Fibroblast of lung (primary cell): ENCODE data around the gene FNDC11.

Experiments used
- EZH2 ChIP-seq: IDR thresholded peaks from 2 replicates; pipeline ENCODE4 v1.5.1; 2012; ENCODE audit warnings: low read length, control low read depth, mild to moderate bottlenecking; ENCODE audit errors: missing control alignments
- TF ChIP-seq, protein P1 (sequence below), 2 donors: IDR thresholded peaks in 1 of 2; conservative IDR thresholded peaks in 1 of 2; 1 replicate in 1 of 2; 2 replicates in 1 of 2; pipeline ENCODE4 v1.5.1; 2011 to 2012; ENCODE audit warnings: low read length in 2 of 2, control low read depth in 1 of 2, inconsistent platforms in 1 of 2, low read depth in 1 of 2, mild to moderate bottlenecking in 1 of 2

DNA sequence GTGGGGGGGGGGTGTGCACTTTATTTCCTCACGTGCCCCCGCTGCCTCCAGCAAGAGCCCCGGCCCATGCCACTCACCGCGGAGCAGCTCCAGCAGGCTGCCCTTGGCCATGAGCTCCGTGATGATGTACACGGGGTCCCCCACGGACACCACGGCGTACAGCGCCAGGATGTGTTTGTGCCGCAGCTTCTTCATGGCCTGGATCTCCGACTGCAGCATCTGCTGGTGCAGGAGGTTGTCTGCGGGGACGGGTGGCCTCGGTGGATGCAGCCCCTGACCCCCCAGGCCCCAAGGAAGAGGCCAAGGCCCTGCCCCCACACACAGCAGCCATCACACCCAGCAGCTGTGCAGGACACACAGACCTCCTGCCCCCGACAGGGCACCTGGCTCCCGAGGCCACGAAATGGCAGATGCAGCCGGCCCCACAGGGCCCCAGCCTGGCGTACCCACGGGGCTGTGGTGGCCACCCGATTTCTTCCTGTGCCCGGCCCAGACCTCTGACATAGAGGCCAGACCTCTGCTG lies 21.4 kb upstream of the FNDC11 start:
- TF ChIP-seq, protein P1, sequence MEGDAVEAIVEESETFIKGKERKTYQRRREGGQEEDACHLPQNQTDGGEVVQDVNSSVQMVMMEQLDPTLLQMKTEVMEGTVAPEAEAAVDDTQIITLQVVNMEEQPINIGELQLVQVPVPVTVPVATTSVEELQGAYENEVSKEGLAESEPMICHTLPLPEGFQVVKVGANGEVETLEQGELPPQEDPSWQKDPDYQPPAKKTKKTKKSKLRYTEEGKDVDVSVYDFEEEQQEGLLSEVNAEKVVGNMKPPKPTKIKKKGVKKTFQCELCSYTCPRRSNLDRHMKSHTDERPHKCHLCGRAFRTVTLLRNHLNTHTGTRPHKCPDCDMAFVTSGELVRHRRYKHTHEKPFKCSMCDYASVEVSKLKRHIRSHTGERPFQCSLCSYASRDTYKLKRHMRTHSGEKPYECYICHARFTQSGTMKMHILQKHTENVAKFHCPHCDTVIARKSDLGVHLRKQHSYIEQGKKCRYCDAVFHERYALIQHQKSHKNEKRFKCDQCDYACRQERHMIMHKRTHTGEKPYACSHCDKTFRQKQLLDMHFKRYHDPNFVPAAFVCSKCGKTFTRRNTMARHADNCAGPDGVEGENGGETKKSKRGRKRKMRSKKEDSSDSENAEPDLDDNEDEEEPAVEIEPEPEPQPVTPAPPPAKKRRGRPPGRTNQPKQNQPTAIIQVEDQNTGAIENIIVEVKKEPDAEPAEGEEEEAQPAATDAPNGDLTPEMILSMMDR (conservative IDR thresholded peaks at IDR 0.05 in 1 of 2, IDR thresholded peaks at IDR 0.05 in 1 of 2; ENCODE audit: low read depth in 1 of 2, low read length in 2 of 2): no peak
- TF ChIP-seq EZH2: no peak
